GM12874 (cell line): ENCODE results near the gene LINC01488.

ENCODE experiments used
- TF ChIP-seq, protein P1 (sequence below): IDR thresholded peaks from 2 replicates; pipeline ENCODE4 v1.5.1; 2011; ENCODE audit warnings: low read depth, mild to moderate bottlenecking, control low read depth, low read length, moderate library complexity; ENCODE audit not compliant: insufficient read depth

The LINC01488 gene

DNA sequence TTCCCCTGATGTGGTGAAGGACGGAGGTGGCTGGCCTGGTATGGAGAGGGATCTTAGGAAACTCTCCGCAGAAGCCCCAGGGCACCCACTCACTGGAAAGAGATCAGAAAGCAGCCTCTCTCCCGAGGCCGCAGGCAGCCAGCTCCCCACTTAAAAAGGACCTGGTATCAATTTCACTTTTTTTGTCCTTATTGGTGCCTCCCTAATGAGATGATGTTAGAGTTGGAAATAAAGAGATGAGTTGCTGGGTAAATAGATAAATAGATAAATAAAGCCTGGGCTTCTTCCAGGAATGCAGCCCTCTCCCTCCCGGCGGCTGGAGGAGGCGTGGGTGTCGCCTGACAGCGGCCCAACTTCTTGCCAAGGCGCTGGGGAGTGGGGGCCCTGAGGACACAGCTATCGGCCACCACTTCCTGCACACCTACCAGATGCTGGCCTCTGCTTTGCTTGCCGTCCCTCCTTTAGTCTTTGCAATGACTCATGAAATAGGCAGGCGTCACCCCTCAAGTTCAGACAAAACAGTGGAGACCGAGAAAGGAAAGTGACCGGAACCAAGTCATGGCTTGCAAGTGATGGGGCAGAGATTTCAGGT lies 42.9 kb downstream of the LINC01488 start:
- TF ChIP-seq, protein P1, sequence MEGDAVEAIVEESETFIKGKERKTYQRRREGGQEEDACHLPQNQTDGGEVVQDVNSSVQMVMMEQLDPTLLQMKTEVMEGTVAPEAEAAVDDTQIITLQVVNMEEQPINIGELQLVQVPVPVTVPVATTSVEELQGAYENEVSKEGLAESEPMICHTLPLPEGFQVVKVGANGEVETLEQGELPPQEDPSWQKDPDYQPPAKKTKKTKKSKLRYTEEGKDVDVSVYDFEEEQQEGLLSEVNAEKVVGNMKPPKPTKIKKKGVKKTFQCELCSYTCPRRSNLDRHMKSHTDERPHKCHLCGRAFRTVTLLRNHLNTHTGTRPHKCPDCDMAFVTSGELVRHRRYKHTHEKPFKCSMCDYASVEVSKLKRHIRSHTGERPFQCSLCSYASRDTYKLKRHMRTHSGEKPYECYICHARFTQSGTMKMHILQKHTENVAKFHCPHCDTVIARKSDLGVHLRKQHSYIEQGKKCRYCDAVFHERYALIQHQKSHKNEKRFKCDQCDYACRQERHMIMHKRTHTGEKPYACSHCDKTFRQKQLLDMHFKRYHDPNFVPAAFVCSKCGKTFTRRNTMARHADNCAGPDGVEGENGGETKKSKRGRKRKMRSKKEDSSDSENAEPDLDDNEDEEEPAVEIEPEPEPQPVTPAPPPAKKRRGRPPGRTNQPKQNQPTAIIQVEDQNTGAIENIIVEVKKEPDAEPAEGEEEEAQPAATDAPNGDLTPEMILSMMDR = no peak

DNA sequence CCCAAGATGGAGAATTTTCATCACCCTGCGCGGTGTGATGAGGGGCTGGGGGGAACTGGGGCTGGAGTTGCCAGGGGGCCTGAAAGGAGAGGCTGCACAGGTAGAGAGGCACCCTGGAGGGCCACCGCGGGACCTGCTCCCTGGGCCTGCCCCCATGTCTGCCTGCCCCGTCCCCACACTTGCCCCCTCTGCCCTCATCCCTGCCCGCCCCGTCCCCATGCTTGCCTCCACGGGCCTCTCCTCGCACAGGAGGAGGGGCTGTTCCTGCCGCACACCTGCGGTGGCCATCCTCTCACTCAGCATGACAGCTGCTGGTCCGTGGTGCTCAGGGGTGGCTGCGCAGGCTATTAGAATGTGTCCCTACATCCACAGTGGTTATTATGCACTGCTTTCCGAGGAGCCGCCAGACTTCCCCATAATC lies 43.5 kb downstream of the LINC01488 start:
- TF ChIP-seq, protein P1 = no peak

DNA sequence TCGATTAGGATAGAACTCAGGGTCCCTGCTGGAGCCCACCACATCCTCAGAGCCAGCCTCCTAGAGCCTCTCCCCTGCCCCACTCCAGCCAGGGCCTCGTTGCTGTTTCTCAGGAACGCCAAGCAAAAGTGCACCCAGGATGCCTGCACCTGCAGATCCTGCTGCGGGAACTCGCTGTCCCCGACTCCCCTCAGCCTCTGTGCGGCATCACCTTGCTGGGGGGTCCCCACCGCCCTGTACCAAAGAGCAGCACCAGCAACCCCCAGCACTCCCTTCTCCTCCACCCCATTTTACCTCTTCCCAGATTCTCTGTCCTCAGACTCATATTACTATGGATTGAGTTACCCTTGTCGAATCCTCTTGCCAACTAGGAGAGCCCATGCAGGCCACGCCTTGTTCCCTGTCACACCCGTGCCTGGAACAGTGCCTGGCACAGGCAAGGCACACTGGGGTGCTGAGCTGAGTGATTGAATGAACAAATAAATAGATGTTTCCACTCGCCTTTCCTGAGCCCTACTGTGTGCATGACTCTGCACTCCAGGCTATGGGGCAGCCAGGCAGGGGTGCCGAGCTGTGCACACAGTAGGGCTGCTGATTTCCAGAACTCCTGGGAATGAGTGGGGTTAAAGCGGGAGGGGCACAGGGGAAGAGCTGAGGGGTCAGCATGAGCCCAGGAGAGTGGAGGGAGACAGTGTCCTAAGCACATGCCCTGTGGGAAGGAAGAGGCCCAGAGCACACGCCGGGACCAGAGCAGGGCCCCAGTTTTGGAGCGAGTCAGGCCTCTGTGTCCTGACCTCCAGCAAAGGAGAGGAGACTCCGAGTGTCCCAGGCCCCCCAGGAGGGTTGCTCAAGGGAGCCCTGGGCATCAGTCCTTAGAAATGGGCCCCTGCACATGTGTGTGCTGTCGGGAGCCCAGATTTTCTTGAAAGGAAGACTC lies 44.3 kb downstream of the LINC01488 start:
- TF ChIP-seq, protein P1 = no peak

DNA sequence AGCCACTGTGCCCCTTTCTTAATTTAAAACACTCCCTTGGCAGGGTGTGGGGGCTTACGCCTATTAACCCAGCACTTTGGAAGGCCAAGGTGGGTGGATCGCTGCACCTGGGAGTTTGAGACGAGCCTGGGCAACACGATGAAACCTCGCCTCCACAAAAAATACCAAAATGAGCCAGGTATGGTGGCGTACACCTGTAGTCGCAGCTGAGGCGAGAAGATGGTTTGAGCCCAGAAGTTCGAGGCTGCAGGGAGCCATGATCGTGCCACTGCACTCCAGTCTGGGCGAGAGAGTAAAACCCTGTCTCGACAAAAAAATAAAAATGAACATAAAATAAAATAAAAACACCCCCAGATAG lies 45.0 kb downstream of the LINC01488 start:
- TF ChIP-seq, protein P1 = no peak

DNA sequence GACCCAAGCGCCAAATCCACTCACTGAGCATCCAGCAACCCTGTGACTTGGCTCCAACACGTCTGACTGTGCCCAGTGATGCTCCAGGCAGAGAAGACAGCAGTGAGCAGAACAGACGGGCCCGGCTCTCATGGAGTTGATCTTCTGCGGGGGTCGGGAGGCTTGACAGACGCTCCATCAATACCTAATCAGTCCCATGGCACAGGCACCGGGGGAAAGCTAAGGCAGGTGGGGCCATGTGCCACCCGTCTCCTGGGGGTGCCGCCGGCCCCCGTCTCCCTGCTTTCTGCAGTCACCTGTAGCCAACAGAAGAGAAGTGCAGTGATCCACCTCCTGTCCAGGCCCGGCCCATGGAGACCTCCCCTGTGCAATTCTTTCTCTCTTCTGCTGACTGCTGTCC lies 47.5 kb downstream of the LINC01488 start:
- TF ChIP-seq, protein P1 = no peak

DNA sequence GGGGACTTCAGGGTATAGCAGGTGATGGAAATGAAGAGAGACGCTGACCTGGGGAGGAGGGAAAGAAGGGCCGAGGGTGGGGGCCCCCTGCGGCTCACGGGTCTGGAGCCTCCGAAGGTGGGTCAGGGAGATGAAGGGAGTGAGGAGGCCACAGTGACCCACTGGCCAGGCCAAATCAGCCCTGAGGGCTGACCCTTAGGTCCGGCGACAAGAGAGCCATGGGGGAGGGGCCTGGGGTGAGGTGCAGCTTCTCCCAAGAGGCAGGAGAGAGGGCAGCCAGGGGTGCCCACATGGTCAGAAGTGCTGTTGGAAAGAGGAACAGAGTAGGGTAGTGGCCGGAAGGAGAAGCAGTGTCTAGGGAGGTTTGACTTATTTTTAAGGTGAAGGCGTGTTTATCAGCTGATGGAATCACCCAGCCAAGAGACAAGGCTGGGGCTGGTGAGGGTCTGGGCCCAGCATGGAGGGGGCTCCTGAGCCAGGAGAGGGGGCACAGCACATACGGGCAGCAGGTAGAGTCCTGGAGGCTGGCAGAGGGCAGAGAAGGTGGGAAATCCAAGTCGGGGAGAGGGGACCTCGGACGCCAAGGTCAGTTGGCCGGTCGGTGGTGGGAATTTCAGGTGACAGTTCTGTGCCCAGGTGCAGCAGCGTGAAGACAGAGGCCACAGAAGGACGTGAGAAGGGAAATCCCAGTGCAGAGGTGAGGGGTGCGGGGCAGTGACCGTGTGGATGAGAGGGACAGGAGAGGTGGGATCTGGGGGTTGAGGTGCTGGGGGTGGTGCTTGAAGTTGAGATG lies 49.0 kb downstream of the LINC01488 start:
- TF ChIP-seq, protein P1 = no peak
